ENCODE measurements around the gene LBHD1. TPM values are rescaled to one million over a fixed set of nuclear protein-coding genes. Genes with fewer than 3 reads are reported as not detected.

Gene LBHD1
- total and polyA plus RNA-seq, 2 of the 13 experiments (the other 11 are each of a cell fraction or from before 2014, with no cell fraction given), result 3.2 to 3.7 TPM

DNA sequence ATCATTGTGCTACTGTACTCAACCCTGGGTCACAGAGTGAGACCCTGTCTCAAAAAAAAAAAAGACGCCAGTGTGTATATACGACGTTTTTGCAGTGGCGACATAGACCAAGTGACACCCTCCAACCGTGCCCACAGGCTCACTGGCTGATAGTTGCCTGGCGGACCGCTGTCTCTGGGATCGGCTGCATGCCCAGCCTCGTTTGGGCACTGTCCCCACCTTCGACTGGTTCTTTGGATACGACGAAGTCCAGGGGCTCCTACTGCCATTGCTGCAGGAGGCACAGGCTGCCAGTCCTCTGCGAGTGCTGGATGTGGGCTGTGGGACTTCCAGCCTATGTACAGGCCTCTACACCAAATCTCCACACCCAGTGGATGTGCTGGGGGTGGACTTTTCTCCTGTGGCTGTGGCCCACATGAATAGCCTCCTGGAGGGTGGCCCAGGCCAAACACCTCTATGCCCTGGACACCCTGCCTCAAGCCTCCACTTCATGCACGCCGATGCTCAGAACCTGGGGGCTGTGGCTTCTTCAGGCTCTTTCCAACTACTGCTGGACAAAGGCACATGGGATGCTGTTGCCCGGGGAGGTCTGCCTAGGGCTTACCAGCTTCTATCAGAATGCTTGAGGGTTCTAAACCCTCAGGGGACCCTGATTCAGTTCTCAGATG lies 5.7 kb downstream of the LBHD1 start (continued):
- TF ChIP-seq ZNF670 (CRISPR knock-in tag; IDR thresholded peaks at IDR 0.05; ENCODE audit: borderline replicate concordance), result no peak
- no peak for TF ChIP-seq NR3C1 (CRISPR knock-in tag; IDR thresholded peaks at IDR 0.05)
- TF ChIP-seq ARID3A (IDR thresholded peaks at IDR 0.05; ENCODE audit: low read depth, low read length), result no peak
- no peak for TF ChIP-seq GPBP1L1 (CRISPR knock-in tag; IDR thresholded peaks at IDR 0.05)
- no peak for TF ChIP-seq ELF1 (CRISPR knock-in tag; IDR thresholded peaks at IDR 0.05)
- peak; percentile 26; the same call in 1 of the 2 replicates for TF ChIP-seq PHF20 (CRISPR knock-in tag; IDR thresholded peaks at IDR 0.05)
- no peak for TF ChIP-seq FOXO4 (CRISPR knock-in tag; conservative IDR thresholded peaks at IDR 0.05)
- no peak for TF ChIP-seq ZSCAN31 (CRISPR knock-in tag; IDR thresholded peaks at IDR 0.05; ENCODE audit: low read depth)
- no peak for TF ChIP-seq ZNF674 (CRISPR knock-in tag; IDR thresholded peaks at IDR 0.05; ENCODE audit: low read depth)
- no peak for TF ChIP-seq ZNF713 (CRISPR knock-in tag; IDR thresholded peaks at IDR 0.05)
- TF ChIP-seq, protein P1, sequence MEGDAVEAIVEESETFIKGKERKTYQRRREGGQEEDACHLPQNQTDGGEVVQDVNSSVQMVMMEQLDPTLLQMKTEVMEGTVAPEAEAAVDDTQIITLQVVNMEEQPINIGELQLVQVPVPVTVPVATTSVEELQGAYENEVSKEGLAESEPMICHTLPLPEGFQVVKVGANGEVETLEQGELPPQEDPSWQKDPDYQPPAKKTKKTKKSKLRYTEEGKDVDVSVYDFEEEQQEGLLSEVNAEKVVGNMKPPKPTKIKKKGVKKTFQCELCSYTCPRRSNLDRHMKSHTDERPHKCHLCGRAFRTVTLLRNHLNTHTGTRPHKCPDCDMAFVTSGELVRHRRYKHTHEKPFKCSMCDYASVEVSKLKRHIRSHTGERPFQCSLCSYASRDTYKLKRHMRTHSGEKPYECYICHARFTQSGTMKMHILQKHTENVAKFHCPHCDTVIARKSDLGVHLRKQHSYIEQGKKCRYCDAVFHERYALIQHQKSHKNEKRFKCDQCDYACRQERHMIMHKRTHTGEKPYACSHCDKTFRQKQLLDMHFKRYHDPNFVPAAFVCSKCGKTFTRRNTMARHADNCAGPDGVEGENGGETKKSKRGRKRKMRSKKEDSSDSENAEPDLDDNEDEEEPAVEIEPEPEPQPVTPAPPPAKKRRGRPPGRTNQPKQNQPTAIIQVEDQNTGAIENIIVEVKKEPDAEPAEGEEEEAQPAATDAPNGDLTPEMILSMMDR (CRISPR knock-in tag; IDR thresholded peaks at IDR 0.05), result no peak
- TF ChIP-seq ZNF430 (CRISPR knock-in tag; IDR thresholded peaks at IDR 0.05), result peak; percentile 76; the same call in 1 of the 2 replicates
- TF ChIP-seq RAD51 (IDR thresholded peaks at IDR 0.05; ENCODE audit: borderline replicate concordance), result no peak
- TF ChIP-seq, protein P2, sequence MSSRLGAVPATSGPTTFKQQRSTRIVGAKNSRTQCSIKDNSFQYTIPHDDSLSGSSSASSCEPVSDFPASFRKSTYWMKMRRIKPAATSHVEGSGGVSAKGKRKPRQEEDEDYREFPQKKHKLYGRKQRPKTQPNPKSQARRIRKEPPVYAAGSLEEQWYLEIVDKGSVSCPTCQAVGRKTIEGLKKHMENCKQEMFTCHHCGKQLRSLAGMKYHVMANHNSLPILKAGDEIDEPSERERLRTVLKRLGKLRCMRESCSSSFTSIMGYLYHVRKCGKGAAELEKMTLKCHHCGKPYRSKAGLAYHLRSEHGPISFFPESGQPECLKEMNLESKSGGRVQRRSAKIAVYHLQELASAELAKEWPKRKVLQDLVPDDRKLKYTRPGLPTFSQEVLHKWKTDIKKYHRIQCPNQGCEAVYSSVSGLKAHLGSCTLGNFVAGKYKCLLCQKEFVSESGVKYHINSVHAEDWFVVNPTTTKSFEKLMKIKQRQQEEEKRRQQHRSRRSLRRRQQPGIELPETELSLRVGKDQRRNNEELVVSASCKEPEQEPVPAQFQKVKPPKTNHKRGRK (CRISPR knock-in tag; IDR thresholded peaks at IDR 0.05), result no peak
- TF ChIP-seq, protein P3, sequence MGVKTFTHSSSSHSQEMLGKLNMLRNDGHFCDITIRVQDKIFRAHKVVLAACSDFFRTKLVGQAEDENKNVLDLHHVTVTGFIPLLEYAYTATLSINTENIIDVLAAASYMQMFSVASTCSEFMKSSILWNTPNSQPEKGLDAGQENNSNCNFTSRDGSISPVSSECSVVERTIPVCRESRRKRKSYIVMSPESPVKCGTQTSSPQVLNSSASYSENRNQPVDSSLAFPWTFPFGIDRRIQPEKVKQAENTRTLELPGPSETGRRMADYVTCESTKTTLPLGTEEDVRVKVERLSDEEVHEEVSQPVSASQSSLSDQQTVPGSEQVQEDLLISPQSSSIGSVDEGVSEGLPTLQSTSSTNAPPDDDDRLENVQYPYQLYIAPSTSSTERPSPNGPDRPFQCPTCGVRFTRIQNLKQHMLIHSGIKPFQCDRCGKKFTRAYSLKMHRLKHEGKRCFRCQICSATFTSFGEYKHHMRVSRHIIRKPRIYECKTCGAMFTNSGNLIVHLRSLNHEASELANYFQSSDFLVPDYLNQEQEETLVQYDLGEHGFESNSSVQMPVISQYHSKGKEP (CRISPR knock-in tag; IDR thresholded peaks at IDR 0.05), result no peak
- TF ChIP-seq FLYWCH1 (CRISPR knock-in tag; IDR thresholded peaks at IDR 0.05), result no peak
- TF ChIP-seq ZNF143 (CRISPR knock-in tag; IDR thresholded peaks at IDR 0.05), result peak; percentile 37; the same call in 1 of the 2 replicates
- TF ChIP-seq MZF1 (CRISPR knock-in tag; IDR thresholded peaks at IDR 0.05; ENCODE audit: borderline replicate concordance), result no peak
- TF ChIP-seq CCDC6 (CRISPR knock-in tag; IDR thresholded peaks at IDR 0.05), result no peak

All from HepG2 (cell line).